HG03280 (cell line): ENCODE data around the gene DNM3.

Experiments used
- ATAC-seq: cut with Tn5 transposase; IDR thresholded peaks from one replicate; pipeline ENCODE4 v1.9.1; 2021; ENCODE audit warnings: mild to moderate bottlenecking, moderate library complexity; ENCODE audit not compliant: unreplicated experiment

Gene DNM3

GRCh38 chr1:171817511-171818265 lies 23.6 kb upstream of the DNM3 start:
- ATAC-seq, result peak; percentile 75

GRCh38 chr1:171819946-171820345 lies 21.4 kb upstream of the DNM3 start:
- no peak for ATAC-seq

GRCh38 chr1:171826973-171827372 lies 14.3 kb upstream of the DNM3 start:
- ATAC-seq, result no peak

- no peak for ATAC-seq
These were observed 12.5 kb upstream of the DNM3 start for GRCh38 chr1:171828794-171829193.

GRCh38 chr1:171833091-171833825 lies 8.0 kb upstream of the DNM3 start:
- no peak for ATAC-seq

- ATAC-seq, result no peak
These were observed 6.5 kb upstream of the DNM3 start for GRCh38 chr1:171834821-171835220.

- no peak for ATAC-seq
These were observed 5.4 kb upstream of the DNM3 start for GRCh38 chr1:171835891-171836290.

GRCh38 chr1:171841931-171842761 lies 848 bp downstream of the DNM3 start:
- ATAC-seq, result no peak

GRCh38 chr1:171844381-171844780 lies 3.1 kb downstream of the DNM3 start:
- no peak for ATAC-seq

- no peak for ATAC-seq
These were observed 4.7 kb downstream of the DNM3 start for GRCh38 chr1:171845998-171846397.

- ATAC-seq, result no peak
These were observed 8.1 kb downstream of the DNM3 start for GRCh38 chr1:171849245-171849898.

- no peak for ATAC-seq
These were observed 9.5 kb downstream of the DNM3 start for GRCh38 chr1:171850651-171851350.

GRCh38 chr1:171852272-171852671 lies 11.0 kb downstream of the DNM3 start:
- no peak for ATAC-seq

- no peak for ATAC-seq
These were observed 14.1 kb downstream of the DNM3 start for GRCh38 chr1:171855381-171855780.

- no peak for ATAC-seq
These were observed 17.4 kb downstream of the DNM3 start for GRCh38 chr1:171858696-171859095.

GRCh38 chr1:171860696-171861095 lies 19.4 kb downstream of the DNM3 start:
- no peak for ATAC-seq

GRCh38 chr1:171863531-171863930 lies 22.2 kb downstream of the DNM3 start:
- ATAC-seq, result no peak

- no peak for ATAC-seq
These were observed 23.0 kb downstream of the DNM3 start for GRCh38 chr1:171864308-171864707.

GRCh38 chr1:171865106-171865505 lies 23.8 kb downstream of the DNM3 start:
- ATAC-seq, result no peak

- no peak for ATAC-seq
These were observed 25.9 kb downstream of the DNM3 start for GRCh38 chr1:171867236-171867635.
